ENCODE results near the gene CAMTA1.

CAMTA1 gene

DNA sequence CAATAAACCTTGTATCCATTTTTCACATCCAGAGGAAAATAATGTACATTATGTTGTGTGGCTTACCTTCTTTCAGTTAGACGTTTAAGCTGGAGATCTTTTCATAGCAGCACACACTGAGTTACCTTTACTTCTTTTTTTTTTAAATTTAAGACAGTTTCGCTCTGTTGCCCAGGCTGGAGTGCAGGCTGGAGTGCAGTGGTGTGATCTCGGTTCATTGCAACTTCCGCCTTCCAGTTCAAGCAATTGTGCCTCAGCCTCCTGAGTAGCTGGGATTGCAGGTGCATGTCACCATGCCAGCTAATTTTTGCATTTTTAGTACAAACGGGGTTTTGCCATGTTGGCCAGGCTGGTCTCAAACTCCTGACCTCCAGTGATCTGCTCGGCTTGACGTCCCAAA is 7.4 kb upstream of the CAMTA1 start:
- no peak for DNase-seq

DNA sequence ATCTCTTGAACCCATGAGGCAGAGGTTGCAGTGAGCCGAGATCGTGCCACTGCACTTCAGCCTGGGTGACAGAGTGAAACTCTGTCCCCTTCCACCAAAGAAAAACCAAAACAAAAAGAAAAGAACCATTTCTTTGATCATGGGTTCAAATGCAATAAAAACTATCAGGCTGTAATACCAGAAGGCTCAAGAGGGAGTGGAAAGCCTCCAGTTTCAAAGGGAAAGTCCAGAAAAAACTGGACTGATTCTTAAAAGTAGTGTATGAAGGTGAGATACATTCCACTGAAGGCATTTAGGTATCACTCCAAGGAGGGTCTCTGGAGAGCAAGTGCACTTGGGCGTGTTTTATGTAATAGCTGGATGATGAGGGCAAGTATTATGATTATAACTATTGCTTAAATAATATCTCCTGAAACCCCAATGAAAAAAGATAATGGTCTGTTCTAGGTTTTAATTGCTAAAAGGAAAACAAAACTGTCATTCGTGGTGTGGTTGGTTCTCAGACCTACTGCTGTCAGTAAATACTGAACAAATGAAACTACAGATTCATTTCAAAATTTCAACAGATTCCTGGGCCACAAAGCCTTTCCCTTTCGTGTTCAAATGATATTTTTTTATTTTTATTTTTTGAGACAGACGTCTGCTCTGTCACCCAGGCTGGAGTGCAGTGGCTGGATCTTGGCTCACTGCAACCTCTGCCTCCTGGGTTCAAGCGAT is 6.0 kb upstream of the CAMTA1 start:
- DNase-seq = no peak

DNA sequence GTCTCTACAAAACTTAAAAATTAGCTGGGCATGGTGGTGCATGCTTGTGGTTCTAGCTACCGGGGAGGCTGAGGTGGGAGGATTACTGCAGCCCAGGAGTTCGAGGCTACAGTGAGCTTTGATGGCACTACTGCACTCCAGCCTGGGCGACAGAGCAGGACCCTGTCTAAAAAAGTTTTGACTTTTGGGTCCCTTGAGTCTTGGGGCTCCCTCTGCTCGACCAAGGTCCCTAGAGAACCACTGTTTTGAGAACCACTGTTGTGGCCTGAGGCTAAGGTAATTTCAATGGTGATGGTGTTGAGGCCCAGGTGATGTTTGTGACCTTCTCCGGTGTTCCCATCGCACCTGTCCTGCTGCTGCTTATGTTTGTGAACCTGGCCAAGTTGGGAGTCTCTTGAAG is 3.1 kb upstream of the CAMTA1 start:
- no peak for DNase-seq

DNA sequence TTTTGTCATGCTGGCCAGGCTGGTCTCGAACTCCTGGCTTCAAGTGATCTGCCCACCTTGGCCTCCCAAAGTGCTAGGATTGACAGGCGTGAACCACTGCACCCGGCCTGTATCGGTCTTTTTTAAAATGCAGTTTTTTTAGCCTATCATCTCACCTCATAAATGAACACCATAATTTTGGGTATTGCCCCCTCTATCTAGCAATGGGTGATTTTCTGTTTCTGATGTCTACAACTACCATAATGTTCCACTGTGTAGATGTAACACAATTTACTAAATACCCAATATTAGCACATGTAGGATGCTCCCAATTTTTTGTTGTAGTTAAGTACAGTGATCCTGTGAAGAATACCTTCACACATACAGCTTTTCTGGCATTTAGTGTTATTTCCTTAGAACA is 2.0 kb upstream of the CAMTA1 start:
- no peak for DNase-seq

DNA sequence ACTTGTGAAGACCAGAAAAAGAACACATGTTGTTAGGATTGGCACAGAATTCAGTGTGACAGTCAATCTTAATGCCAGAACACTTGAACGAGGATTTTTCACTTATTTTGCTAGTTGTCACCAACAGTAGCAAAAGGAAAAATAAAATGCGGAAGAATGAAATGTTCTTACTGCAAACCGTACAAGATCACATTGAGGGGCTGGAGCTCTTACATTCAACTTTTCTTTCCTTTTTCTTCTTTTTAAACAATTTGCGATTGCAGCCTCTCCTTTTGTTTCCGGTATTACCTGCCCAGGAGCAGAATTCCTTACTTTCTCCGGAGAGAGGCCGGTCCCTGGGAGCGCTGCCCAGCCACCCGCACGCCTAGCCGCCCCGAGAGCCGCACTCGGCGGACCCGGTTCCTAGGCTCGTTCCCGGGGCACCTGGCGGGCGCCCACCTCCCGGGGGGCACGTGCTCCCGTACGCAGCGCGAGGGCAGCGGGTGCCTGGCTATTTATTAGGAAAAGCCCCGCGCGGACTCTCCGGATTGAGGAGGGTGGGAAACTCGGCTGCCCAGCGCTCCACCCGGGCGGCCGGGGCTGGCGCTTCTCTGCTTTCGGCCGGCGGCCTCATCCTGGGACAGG is 1.2 kb upstream of the CAMTA1 start:
- DNase-seq = no peak

DNA sequence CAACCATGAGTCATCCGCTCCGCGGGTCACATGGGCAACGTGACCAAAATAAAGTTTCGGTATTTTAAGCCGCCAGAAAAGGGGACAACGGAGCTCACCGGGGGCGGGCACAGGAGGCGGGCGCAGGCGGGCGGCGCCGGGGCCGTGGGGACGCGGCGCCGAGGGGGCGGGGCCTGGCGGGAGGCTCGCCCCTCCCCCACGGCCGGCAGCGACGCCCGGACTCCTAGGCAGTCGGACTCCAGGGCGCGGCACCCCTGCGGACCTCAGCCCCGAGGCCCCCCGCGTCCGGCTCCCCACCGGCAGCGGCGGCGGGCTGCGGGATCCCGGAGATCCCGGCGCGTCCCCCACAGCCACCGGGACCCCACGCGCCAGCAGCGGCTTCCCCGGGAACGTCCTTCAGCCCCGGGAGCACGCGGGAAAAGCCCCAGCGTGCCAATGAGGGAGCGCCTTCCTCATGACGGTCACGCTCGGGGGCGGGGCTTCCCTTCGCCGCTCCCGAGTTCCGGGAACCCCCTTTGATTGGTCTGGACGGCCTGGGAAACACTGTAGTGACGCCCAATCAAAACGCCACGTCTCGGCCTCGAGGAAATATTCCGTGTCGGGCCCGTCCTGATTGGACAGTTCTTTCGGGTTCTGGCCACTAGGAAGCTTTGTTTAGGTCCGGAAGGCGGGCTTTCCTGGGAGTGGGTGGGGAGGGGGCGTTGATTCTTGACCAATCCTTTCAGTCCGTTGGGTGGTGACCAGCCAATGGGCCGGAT is 515 bp upstream of the CAMTA1 start:
- peak; percentile 99 for DNase-seq

DNA sequence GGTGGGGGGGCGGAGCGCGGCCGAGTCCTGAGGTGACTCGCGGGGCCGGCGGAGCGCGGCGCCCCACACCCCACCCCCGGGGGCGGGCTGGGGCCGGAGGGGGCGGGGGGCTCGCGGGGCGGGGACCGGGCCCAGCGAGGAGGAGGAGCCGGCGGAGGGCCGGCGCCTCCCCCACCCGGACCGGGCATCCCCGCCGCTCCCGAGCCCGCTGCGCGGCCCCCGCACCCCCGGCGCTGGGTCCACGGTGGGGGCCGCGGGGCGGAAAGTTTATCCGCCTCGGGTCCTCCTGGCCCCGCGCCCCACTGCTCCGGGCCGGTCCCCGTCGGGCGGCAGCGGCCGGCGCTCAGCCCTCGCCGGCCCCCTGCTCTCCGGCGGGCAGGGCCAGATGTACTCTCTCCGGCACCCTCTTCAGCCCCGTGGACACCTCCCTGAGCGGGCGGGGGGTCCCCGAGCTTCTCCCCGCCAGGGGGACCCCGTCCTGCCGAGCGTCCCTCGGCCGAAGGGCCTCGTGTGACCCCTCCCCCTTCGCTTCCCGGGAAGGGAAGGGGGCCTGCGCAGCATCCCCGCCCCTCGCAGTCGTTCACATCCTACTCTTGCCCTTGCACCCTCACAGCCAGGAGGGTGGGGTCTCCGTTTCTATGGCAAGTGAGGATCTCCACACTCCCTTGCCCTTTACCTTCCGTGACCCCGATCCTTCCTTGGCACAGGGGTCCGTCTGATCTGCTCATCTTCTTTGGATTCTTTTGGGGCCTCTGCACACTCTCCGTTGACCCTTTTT is 663 bp downstream of the CAMTA1 start:
- DNase-seq = peak; percentile 60

DNA sequence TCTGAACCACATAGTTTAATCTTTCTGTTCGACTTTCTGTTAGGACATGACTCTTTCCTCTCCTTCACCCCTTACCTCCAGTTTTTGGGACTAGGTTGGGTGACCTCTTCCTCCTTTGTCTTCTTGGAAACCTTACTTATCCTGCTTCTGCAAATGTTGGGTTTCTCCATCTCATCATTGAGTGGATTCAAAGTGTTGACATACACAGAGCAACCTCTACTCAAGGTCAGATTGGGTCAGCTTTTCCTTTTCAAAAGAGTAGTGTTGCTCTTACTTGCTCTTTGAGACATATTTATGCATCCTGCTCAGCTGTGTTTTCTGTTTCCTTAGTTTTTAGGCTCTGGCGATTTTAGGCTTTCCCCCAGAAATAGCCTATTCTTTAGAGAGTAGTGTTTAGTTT is 3.7 kb downstream of the CAMTA1 start:
- no peak for DNase-seq

DNA sequence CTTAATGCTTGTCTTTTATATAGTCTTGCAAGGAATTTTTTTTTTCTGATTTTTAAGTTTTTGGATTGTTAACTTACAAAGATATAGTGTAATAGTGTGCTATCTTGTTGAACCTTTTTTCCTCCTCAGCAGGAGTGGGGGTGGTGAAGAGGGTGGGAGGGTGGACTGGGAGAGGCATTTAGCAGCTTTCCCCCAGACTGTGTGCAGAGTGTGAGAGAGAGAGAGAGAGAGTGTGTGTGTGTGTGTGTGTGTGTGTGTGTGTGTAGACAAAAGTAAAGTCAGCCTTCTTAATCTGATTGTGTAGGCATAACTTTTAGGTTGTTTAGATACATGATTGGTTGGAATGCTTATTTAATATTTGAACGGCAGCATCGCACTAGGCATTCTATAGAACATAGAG is 4.9 kb downstream of the CAMTA1 start:
- DNase-seq = no peak

DNA sequence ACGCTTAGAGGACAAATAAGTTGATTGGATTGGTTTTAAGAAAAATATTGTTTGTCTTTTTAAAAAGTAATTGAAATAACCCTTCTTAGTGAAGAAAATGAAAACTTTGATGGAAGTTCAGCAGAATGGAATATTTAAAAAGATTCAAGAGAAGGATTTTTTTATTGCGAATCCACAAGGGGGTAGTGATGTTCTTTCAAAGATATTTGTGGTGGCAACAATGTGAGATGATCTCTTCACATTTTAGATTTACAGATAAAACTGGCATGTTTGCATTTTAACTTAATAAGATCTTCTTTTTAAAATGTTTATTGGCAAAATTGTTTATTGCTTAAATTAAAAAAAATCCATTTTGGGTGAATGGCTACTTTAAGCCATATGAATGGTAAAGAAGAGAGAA is 8.9 kb downstream of the CAMTA1 start:
- no peak for DNase-seq

DNA sequence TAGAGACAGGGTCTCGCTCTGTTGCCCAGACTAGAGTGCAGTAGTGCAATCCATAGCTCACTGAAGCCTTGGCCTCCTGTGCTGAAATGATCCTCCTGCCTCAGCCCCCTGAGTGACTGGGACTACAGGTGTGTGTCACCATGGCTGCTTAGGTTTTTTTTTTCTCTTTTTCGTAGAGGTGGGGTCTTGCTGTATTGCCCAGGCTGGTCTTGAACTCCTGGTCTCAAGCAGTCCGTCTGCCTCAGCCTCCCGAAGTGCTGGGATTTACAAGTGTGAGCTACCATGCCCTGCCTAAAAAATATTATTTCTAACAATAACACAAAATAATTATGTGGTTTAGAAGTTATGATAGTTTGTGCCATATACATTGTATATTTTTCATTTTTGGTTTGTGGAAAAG is 9.9 kb downstream of the CAMTA1 start:
- DNase-seq = no peak

DNA sequence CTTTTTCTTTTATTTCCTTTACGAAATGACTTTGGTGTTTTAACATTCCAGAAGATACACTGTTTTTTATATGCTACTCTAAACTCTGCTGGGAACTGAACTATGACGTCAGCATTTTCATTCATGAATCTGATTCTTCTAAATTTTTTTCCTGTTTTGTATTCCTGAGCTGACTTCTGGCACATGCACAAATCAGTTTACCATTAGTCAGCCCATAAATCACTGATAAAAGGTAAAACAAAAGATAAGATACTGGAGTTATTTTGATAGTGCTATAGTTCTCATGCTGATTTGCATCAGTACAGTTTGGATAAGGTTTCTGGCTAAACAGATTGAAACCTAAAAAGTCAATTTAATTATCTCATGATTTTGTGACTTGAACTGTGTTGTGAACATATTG is 10.4 kb downstream of the CAMTA1 start:
- no peak for DNase-seq

DNA sequence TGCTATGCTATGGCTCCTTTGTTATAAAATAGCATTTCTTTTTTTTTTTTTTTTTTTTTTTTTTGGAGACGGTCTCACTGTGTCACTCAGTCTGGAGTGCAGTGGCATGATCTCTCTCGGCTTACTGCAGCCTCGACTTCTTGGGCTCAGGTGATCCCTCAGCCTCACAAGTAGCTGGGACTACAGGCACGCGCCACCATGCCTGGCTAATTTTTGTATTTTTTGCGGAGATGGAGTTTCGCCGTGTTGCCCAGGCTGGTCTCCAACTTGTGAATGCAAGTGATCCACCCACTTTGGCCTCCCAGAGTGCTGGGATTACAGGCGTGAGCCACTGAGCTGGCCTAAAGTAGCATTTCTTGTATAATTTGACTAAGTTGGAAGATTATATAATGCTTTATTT is 10.8 kb downstream of the CAMTA1 start:
- DNase-seq = no peak

DNA sequence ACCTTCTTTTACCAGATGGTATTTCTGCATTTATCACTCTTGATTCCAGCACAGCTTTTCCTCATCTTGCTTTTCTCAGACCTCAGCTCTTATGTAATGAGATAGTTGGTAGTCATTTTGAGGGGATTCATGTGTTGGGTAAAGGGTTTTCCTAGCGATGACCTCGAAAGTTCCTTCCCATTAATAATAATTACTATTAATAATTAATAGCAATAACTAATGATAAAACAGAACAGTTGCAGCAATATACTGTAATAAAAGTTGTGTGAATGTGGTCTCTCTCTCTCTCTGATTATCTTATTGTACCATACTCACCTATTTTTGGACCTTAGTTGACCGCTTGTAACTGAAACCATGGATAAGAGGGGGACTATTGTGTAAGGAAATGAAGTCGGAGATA is 14.2 kb downstream of the CAMTA1 start:
- no peak for DNase-seq

DNA sequence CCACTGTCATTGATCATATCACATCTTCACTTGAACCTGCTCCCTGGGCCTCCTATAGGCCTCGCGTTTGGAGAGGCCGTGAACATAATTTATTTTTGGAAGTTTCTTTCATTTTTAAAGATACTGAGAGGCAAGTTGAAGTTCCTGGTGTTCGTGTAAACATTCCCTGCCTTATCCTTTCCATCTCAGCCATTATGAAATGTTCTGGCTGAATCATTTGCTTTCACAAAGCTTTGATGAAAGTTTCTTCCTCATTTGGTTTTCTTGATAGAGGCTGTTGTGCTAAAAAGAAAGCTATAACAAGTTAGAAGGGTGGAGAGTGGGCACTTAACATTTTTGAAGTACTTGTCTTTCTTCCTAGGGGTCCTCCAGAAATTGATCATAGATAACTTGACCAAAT is 15.5 kb downstream of the CAMTA1 start:
- no peak for DNase-seq

DNA sequence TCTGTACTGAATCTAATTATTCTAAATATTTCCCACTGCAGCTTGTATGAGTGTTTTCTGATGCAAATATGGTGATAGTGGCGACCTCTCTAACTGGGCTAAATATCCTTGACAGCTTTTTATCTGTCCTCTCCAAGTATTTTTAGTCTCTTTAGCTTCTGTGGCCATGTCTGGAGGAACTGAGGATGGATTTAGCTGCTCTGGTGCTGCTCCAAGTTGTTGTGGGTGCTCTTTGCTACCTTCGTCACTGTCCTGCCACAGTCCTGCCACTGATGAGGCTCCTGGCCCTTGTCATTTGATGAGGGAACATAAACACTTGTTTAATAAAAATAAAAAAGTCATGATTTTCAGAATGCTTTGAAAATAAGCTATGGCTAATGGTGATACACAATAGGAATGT is 15.9 kb downstream of the CAMTA1 start:
- no peak for DNase-seq

DNA sequence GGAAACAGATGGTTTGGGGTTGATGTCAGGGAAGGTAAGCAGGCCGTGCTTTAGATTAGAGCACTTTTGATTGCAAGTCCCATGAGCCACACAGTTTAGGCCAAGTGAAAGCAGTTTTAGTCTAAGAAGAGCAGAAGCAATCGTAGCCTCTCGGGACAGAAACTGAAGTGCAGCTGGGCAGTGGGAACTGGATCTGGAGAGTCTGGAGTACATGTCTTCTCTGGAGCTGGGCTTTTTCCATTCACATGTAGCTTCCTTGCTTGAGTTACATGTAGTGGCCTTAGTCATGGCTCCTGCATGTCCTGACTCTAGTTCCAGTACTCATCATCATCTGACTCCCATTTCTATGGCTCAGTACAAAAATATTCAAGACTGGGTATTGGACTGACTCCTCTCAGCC is 16.7 kb downstream of the CAMTA1 start:
- no peak for DNase-seq

DNA sequence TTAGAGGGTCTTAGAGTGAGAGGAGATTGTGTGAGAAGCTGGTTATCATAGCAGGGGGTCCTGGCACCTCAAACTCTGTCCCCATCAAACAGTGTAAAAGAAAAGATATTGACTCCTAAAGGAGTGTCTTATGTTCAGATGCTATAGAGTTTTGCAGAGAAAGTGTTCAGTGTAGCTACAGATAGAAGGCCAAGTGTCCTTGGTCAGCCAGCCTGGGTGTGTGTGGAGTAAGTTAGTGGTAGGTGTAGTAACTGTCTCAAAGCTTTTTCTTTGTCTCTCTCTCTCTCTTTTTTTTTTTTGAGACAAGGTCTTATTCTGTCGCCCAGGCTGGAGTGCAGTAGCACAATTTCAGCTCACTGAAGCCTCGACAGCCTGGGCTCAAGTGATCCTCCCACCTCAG is 17.2 kb downstream of the CAMTA1 start:
- no peak for DNase-seq

DNA sequence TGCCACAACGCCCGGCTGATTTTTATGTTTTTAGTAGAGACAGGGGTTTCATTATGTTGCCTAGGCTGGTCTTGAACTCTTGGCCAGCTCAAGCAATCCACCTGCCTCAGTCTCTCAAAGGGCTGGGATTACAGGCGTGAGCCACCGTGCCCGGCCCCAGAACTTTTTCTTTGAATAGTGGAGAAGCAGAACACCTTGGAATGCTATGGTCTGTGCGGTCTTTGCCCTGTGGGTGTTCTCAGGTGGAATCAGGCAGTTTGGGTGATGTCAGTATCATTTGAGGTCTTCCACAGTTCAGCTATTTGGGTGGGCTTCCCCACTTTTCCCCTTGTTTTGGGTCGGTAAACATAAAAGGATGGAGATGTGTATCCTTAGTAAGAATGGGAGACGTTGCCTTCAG is 17.6 kb downstream of the CAMTA1 start:
- no peak for DNase-seq

DNA sequence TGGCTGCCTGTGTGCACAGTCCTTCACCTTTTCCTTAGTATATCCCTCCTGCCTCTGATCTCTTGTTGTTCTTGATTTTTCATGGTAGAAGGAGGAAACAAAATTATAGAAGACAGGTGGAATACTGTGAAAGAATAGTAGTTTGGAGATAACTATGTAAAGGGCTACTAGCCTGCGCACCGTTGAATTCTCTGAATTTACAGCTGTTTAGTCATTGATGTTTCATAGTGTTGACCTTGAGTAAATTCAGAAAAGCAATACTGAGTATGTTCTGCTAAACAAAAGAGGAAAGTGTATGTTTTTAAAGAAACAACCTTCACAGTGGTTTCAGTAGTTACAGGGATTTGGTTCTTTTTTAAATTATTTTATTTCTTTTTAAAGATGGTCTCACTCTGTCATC is 18.1 kb downstream of the CAMTA1 start:
- DNase-seq = no peak

DNA sequence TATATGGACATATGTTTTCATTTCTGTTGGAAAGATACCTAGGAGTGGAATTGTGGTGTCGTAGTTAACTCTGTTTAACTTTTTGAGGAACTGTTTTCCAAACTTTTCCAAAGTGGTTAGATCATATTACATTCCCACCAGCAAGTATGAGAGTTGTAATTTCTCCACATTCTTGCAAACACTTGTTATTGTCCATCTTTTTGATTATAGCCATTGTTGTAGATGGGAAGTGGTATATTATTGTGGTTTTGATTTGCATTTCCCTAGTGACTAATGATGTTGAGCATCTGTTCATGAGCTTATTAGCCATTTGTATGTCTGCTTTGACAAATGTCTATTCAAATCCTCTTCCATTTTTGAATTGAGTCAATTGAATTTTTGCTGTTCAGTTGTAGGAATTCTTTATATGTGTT is 19.8 kb downstream of the CAMTA1 start:
- DNase-seq = no peak

DNA sequence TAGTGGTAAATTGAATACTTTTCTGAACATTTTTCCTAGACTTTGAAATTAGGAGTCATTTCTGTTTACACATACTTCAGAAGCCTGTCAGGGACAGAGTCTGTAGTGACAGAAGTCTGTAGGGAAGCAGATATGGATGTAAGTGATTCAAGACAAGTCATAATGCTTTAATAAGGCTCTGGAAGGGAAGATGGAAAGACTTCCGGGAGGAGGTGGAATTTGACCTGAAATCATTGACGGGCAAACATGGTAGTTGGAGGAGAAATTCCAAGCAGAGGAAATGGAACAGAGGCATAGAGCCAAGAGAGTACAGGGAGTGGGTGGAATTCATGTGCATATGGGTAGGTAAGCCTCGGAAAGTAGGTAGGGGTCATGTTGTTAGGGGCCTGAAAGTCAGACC is 22.5 kb downstream of the CAMTA1 start:
- DNase-seq = no peak

DNA sequence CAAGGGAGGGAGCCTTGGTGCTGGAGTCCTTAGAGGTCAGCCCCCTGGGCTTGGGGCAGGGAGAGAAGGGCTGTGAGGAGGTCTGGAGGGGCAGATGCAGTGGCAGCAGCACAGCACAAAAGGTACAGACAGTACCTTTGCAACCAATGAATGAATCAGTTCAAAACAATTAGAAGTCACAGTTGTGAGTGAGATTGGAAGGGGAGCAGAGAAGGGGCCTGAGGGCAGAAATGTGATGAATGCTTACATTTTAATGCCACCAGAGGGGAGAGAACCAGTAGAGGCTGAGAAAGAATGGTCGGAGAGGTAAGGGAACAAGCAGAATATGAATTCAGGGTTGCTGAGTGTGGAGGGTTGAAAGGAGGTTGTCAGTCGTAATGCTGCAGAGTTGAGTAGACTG is 24.2 kb downstream of the CAMTA1 start:
- DNase-seq = no peak
